ENCODE measurements around the gene USP9X.

Gene USP9X

GRCh38 chrX:41142130-41142910 is 57.1 kb downstream of the USP9X start:
- POLR2A ChIA-PET, result no interaction called here
- Histone ChIP-seq H3K27ac (ENCODE audit: extremely low read depth, low read depth, low read length) (no peak overlapping the region), H3K4me1 (ENCODE audit: control insufficient read depth, insufficient read depth, low read length) (0 out of 2 replicates have a peak, but pooled peaks cover 3% of the 10 kb centered on the region), H3K36me3 (ENCODE audit: control insufficient read depth in 2 of 2, insufficient read depth in 1 of 2, low read length in 2 of 2) (peaks cover 86 to 90% of the 10 kb centered on the region in 2 experiments), H3K9me3 (ENCODE audit: control insufficient read depth, insufficient read depth, low read depth, low read length) (no peaks in the 10 kb centered on the region), H3K4me3 (ENCODE audit: low read depth, low read length) (no peak overlapping the region)
- CTCF ChIA-PET, result interaction anchor here (0.6 to 2.9 kb wide), 3 partner anchors 27 to 158 kb away, joined by 3 to 10 read pairs (median 4); no protein-coding TSS in a partner anchor
- no peak for TF ChIP-seq ZNF488 (tag by site-specific recombination; IDR thresholded peaks at IDR 0.05)
- TF ChIP-seq ZNF558 (tag by site-specific recombination; IDR thresholded peaks at IDR 0.05), result no peak
- no peak for TF ChIP-seq WT1 (tag by site-specific recombination; IDR thresholded peaks at IDR 0.05)
- no peak for TF ChIP-seq ZNF23 (tag by site-specific recombination; IDR thresholded peaks at IDR 0.05; ENCODE audit: borderline replicate concordance)
- TF ChIP-seq ZNF16 (tag by site-specific recombination; IDR thresholded peaks at IDR 0.05; ENCODE audit: low read depth), result no peak
- TF ChIP-seq ZNF350 (tag by site-specific recombination; IDR thresholded peaks at IDR 0.05), result no peak
- TF ChIP-seq, protein P1, sequence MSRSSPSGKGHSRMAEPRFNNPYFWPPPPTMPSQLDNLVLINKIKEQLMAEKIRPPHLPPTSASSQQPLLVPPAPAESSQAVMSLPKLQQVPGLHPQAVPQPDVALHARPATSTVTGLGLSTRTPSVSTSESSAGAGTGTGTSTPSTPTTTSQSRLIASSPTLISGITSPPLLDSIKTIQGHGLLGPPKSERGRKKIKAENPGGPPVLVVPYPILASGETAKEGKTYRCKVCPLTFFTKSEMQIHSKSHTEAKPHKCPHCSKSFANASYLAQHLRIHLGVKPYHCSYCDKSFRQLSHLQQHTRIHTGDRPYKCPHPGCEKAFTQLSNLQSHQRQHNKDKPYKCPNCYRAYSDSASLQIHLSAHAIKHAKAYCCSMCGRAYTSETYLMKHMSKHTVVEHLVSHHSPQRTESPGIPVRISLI (tag by site-specific recombination; IDR thresholded peaks at IDR 0.05), result no peak
- no peak for TF ChIP-seq FEZF1 (tag by site-specific recombination; IDR thresholded peaks at IDR 0.05)
- TF ChIP-seq, protein P2, sequence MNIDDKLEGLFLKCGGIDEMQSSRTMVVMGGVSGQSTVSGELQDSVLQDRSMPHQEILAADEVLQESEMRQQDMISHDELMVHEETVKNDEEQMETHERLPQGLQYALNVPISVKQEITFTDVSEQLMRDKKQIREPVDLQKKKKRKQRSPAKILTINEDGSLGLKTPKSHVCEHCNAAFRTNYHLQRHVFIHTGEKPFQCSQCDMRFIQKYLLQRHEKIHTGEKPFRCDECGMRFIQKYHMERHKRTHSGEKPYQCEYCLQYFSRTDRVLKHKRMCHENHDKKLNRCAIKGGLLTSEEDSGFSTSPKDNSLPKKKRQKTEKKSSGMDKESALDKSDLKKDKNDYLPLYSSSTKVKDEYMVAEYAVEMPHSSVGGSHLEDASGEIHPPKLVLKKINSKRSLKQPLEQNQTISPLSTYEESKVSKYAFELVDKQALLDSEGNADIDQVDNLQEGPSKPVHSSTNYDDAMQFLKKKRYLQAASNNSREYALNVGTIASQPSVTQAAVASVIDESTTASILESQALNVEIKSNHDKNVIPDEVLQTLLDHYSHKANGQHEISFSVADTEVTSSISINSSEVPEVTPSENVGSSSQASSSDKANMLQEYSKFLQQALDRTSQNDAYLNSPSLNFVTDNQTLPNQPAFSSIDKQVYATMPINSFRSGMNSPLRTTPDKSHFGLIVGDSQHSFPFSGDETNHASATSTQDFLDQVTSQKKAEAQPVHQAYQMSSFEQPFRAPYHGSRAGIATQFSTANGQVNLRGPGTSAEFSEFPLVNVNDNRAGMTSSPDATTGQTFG (tag by site-specific recombination; IDR thresholded peaks at IDR 0.05; ENCODE audit: borderline replicate concordance), result no peak
- TF ChIP-seq ZNF518A (tag by site-specific recombination; conservative IDR thresholded peaks at IDR 0.05; ENCODE audit: low read depth), result no peak
- TF ChIP-seq GLIS2 (tag by site-specific recombination; IDR thresholded peaks at IDR 0.05), result no peak
- TF ChIP-seq ZNF473 (tag by site-specific recombination; IDR thresholded peaks at IDR 0.05), result no peak
- TF ChIP-seq ZNF37A (tag by site-specific recombination; IDR thresholded peaks at IDR 0.05), result no peak
- no peak for TF ChIP-seq ZNF510 (tag by site-specific recombination; IDR thresholded peaks at IDR 0.05; ENCODE audit: insufficient replicate concordance)
- TF ChIP-seq, protein P3, sequence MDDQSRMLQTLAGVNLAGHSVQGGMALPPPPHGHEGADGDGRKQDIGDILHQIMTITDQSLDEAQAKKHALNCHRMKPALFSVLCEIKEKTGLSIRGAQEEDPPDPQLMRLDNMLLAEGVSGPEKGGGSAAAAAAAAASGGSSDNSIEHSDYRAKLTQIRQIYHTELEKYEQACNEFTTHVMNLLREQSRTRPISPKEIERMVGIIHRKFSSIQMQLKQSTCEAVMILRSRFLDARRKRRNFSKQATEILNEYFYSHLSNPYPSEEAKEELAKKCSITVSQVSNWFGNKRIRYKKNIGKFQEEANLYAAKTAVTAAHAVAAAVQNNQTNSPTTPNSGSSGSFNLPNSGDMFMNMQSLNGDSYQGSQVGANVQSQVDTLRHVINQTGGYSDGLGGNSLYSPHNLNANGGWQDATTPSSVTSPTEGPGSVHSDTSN (CRISPR knock-in tag; IDR thresholded peaks at IDR 0.05), result no peak
- no peak for TF ChIP-seq RBAK (tag by site-specific recombination; IDR thresholded peaks at IDR 0.05)
